Cardiac fibroblast (primary cell): ENCODE measurements around the gene ATP6AP1.
"Not testable (repeated sequence)": the region's sequence is repeated elsewhere in the genome, so short reads cannot be mapped to it uniquely, and the experiment has no call there.

Experiments
- DNase-seq, 2 donors: peaks; one replicate each; pipeline versions ENCODE4 v3.0.0 to v3.0.0-alpha.2; 2010; ENCODE audit warnings: low read depth in 2 of 2
- H3K4me3 ChIP-seq, 2 donors: replicated peaks in 1 of 2; 1 replicate in 1 of 2; 2 replicates in 1 of 2; pipeline ENCODE4 v1.5.1; 2011; ENCODE audit warnings: low read depth in 2 of 2, low read length in 2 of 2, mild to moderate bottlenecking in 2 of 2, moderate library complexity in 1 of 2
- TF ChIP-seq, protein P1 (sequence below): IDR thresholded peaks from one replicate; pipeline ENCODE4 v1.5.1; 2011; ENCODE audit warnings: low read depth, mild to moderate bottlenecking, low read length, inconsistent platforms

Gene ATP6AP1

GRCh38 chrX:154397888-154398667 is 30.4 kb upstream of the ATP6AP1 start, which contains the start of gene RPL10:
Gene RPL10, plus strand, starts transcription at chrX:154398377. Its CDS starts 143 bp downstream, at chrX:154398520.
- TF ChIP-seq, protein P1, sequence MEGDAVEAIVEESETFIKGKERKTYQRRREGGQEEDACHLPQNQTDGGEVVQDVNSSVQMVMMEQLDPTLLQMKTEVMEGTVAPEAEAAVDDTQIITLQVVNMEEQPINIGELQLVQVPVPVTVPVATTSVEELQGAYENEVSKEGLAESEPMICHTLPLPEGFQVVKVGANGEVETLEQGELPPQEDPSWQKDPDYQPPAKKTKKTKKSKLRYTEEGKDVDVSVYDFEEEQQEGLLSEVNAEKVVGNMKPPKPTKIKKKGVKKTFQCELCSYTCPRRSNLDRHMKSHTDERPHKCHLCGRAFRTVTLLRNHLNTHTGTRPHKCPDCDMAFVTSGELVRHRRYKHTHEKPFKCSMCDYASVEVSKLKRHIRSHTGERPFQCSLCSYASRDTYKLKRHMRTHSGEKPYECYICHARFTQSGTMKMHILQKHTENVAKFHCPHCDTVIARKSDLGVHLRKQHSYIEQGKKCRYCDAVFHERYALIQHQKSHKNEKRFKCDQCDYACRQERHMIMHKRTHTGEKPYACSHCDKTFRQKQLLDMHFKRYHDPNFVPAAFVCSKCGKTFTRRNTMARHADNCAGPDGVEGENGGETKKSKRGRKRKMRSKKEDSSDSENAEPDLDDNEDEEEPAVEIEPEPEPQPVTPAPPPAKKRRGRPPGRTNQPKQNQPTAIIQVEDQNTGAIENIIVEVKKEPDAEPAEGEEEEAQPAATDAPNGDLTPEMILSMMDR: no peak
- peak; percentile 97 to 98 for DNase-seq
- peak within 1 kb of the TSS; percentile 71 to 79 for H3K4me3 ChIP-seq

GRCh38 chrX:154398668-154399526 is 29.6 kb upstream of the ATP6AP1 start:
- H3K4me3 ChIP-seq: peak overlapping the region; percentile 71 to 79
- TF ChIP-seq, protein P1: peak; percentile 75
- peak; percentile 81 to 87 for DNase-seq

- H3K4me3 ChIP-seq: peak overlapping the region; percentile 71 to 79
- TF ChIP-seq, protein P1: no peak
- DNase-seq: peak in 1 of 2 donors; percentile 10
Observed at GRCh38 chrX:154399527-154400368, 28.7 kb upstream of the ATP6AP1 start.

GRCh38 chrX:154400369-154400817 is 28.1 kb upstream of the ATP6AP1 start:
- peak overlapping the region; percentile 71 to 79 for H3K4me3 ChIP-seq
- DNase-seq: not testable (repeated sequence)

GRCh38 chrX:154401045-154401799 is 27.3 kb upstream of the ATP6AP1 start:
- H3K4me3 ChIP-seq: no peak overlapping the region
- TF ChIP-seq, protein P1: no peak

GRCh38 chrX:154401918-154402621 is 26.4 kb upstream of the ATP6AP1 start:
- DNase-seq: peak; percentile 28 to 30
- TF ChIP-seq, protein P1: no peak
- H3K4me3 ChIP-seq: no peak overlapping the region

More at GRCh38 chrX:154401045-154401799, 27.3 kb upstream of the ATP6AP1 start:
- DNase-seq: peak; percentile 42 to 49
